IMR-90 (cell line): ENCODE data around the gene SAT1. TPM values are rescaled to one million over a fixed set of nuclear protein-coding genes. Genes with fewer than 3 reads are reported as not detected.

ENCODE experiments used
- ATAC-seq: fragments of 200-7000 bp; cut with Tn5 transposase; 2 replicates; pipeline ENCODE4 v1.9.1; 2020; ENCODE audit warnings: low read depth, mild to moderate bottlenecking, moderate library complexity
- BruUV-seq: library from RNA; stranded (reverse); fragments of 400-500 nt; replicated peaks from 2 replicates; lab custom pipeline; 2021; lab: Mats Ljungman, UMichigan
- CTCF ChIA-PET: fragments of 300-600 bp; formaldehyde crosslinking; extraction: SDS; loops from one replicate; lab custom pipeline; 2021; ENCODE audit warnings: antibody characterized with exemption; lab: Yijun Ruan, JAX
- POLR2A ChIA-PET: fragments of 300-600 bp; sonication (Branson Sonifier 250); formaldehyde crosslinking; loops from one replicate; lab custom pipeline; 2022; ENCODE audit warnings: antibody characterized with exemption; ENCODE audit not compliant: unreplicated experiment; lab: Charles Lee
- DNase-seq: peaks from one replicate; pipeline ENCODE4 v3.0.0; 2013
- H2AFZ ChIP-seq: replicated peaks from 2 replicates; pipeline ENCODE3; 2013; ENCODE audit warnings: low read length, mild to moderate bottlenecking; ENCODE audit not compliant: poor library complexity
- H2AK5ac ChIP-seq: 2 replicates; pipeline ENCODE4 v1.6.1; 2013; ENCODE audit warnings: low read depth, low read length, inconsistent platforms
- H2AK9ac ChIP-seq: replicated peaks from 2 replicates; pipeline ENCODE3; 2013; ENCODE audit warnings: mild to moderate bottlenecking, low read depth, low read length, moderate library complexity; ENCODE audit not compliant: poor library complexity
- H2BK120ac ChIP-seq: 2 replicates; pipeline ENCODE4 v1.6.1; 2013; ENCODE audit warnings: low read depth, low read length, inconsistent platforms
- H2BK15ac ChIP-seq: 3 replicates; pipeline ENCODE4 v1.6.1; 2013; ENCODE audit warnings: low read depth, low read length, inconsistent platforms
- H2BK20ac ChIP-seq: 2 replicates; pipeline ENCODE4 v1.6.1; 2013; ENCODE audit warnings: low read depth, mild to moderate bottlenecking, inconsistent platforms, low read length, moderate library complexity
- H2BK5ac ChIP-seq: 2 replicates; pipeline ENCODE4 v1.6.1; 2013; ENCODE audit warnings: mild to moderate bottlenecking, low read depth, low read length, inconsistent platforms; ENCODE audit not compliant: poor library complexity, severe bottlenecking
- H3K14ac ChIP-seq: replicated peaks from 2 replicates; pipeline ENCODE4 v1.6.1; 2013; ENCODE audit warnings: low read depth, low read length, inconsistent platforms
- H3K18ac ChIP-seq: 2 replicates; pipeline ENCODE4 v1.6.1; 2013; ENCODE audit warnings: low read depth, low read length, control low read depth
- H3K23ac ChIP-seq: 2 replicates; pipeline ENCODE4 v1.6.1; 2013; ENCODE audit warnings: low read depth, low read length, inconsistent platforms
- H3K27ac ChIP-seq: 2 replicates; pipeline ENCODE4 v1.5.1; 2013; ENCODE audit warnings: mild to moderate bottlenecking, control low read depth, low read length; ENCODE audit not compliant: insufficient read depth
- H3K27me3 ChIP-seq: 2 replicates; pipeline ENCODE4 v1.6.1; 2013; ENCODE audit warnings: low read length; ENCODE audit not compliant: control insufficient read depth, insufficient read depth
- H3K36me3 ChIP-seq: 2 replicates; pipeline ENCODE4 v1.6.1; 2013; ENCODE audit warnings: low read length, mixed read lengths; ENCODE audit not compliant: control insufficient read depth, insufficient read depth
- H3K4ac ChIP-seq: 2 replicates; pipeline ENCODE4 v1.6.1; 2013; ENCODE audit warnings: low read depth, low read length, inconsistent platforms
- H3K4me1 ChIP-seq: 2 replicates; pipeline ENCODE4 v1.6.1; 2013; ENCODE audit warnings: low read length, mixed read lengths; ENCODE audit not compliant: control insufficient read depth, insufficient read depth
- H3K4me2 ChIP-seq: 2 replicates; pipeline ENCODE4 v1.6.1; 2013; ENCODE audit warnings: low read depth, mild to moderate bottlenecking, control low read depth, low read length, moderate library complexity
- H3K4me3 ChIP-seq: 2 replicates; pipeline ENCODE4 v1.5.1; 2013; ENCODE audit warnings: low read depth, mild to moderate bottlenecking, control low read depth, low read length, moderate library complexity; ENCODE audit not compliant: insufficient read depth
- H3K56ac ChIP-seq: 2 replicates; pipeline ENCODE4 v1.6.1; 2013; ENCODE audit warnings: low read length, inconsistent platforms; ENCODE audit not compliant: insufficient read depth; ENCODE audit errors: extremely low read depth
- H3K79me1 ChIP-seq, 2 experiments: 2 replicates each; pipeline ENCODE4 v1.6.1; 2013; ENCODE audit warnings: low read length in 2 of 2, inconsistent platforms in 1 of 2, low read depth in 1 of 2
- H3K9ac ChIP-seq: 2 replicates; pipeline ENCODE4 v1.6.1; 2013; ENCODE audit warnings: low read depth, low read length, control low read depth
- H3K9me1 ChIP-seq: 2 replicates; pipeline ENCODE4 v1.6.1; 2013; ENCODE audit warnings: low read length, inconsistent platforms; ENCODE audit not compliant: insufficient read depth
- H3K9me3 ChIP-seq: 2 replicates; pipeline ENCODE4 v1.6.1; 2013; ENCODE audit warnings: low read length; ENCODE audit not compliant: control insufficient read depth, insufficient read depth
- H4K20me1 ChIP-seq: 2 replicates; pipeline ENCODE4 v1.6.1; 2013; ENCODE audit warnings: low read length, inconsistent platforms; ENCODE audit not compliant: insufficient read depth
- H4K5ac ChIP-seq: 2 replicates; pipeline ENCODE4 v1.6.1; 2013; ENCODE audit warnings: mild to moderate bottlenecking, low read depth, low read length, control low read depth
- H4K8ac ChIP-seq, 2 experiments: 2 replicates each; pipeline ENCODE4 v1.6.1; 2013; ENCODE audit warnings: low read depth in 2 of 2, low read length in 2 of 2, control low read depth in 1 of 2, inconsistent platforms in 1 of 2
- H4K91ac ChIP-seq: 2 replicates; pipeline ENCODE4 v1.6.1; 2013; ENCODE audit warnings: low read depth, low read length, inconsistent platforms; ENCODE audit not compliant: insufficient read depth
- CEBPB ChIP-seq: IDR thresholded peaks from 2 replicates; pipeline ENCODE4 v1.6.1; 2012; ENCODE audit warnings: low read depth, low read length, improper control_type of control experiment
- FOS ChIP-seq: fragments of 150-350 bp; IDR thresholded peaks from 2 replicates; pipeline ENCODE4 v1.6.1; 2016; ENCODE audit warnings: low read depth, low read length
- MAFK ChIP-seq: IDR thresholded peaks from 2 replicates; pipeline ENCODE4 v1.6.1; 2012; ENCODE audit warnings: low read depth, low read length, improper control_type of control experiment
- MAZ ChIP-seq: IDR thresholded peaks from 2 replicates; pipeline ENCODE4 v1.6.1; 2012; ENCODE audit warnings: low read depth, mild to moderate bottlenecking, low read length, improper control_type of control experiment, moderate library complexity, borderline replicate concordance
- NFE2L2 ChIP-seq: fragments of 150-350 bp; IDR thresholded peaks from 2 replicates; pipeline ENCODE4 v1.6.1; 2016; ENCODE audit warnings: low read depth, mild to moderate bottlenecking, low read length
- POLR2A ChIP-seq: IDR thresholded peaks from 2 replicates; pipeline ENCODE4 v1.6.1; 2012; ENCODE audit warnings: mild to moderate bottlenecking, low read depth, low read length
- RAD21 ChIP-seq: IDR thresholded peaks from 2 replicates; pipeline ENCODE4 v1.6.1; 2012; ENCODE audit warnings: low read length, improper control_type of control experiment
- RCOR1 ChIP-seq: IDR thresholded peaks from 2 replicates; pipeline ENCODE4 v1.6.1; 2012; ENCODE audit warnings: mild to moderate bottlenecking, low read length, improper control_type of control experiment; ENCODE audit not compliant: insufficient replicate concordance
- RFX5 ChIP-seq: IDR thresholded peaks from 2 replicates; pipeline ENCODE4 v1.8.0; 2012; ENCODE audit warnings: low read depth, mild to moderate bottlenecking, low read length, moderate library complexity
- WGBS, 2 experiments: methylation state at CpG; one replicate each; pipeline versions ENCODE4 v1.1.5 to v1.1.7; 2013; ENCODE audit warnings: missing lambda C conversion rate in 2 of 2; ENCODE audit not compliant: insufficient read length in 1 of 2; ENCODE audit errors: extremely low coverage in 2 of 2; 5-methylcytosine and 5-hydroxymethylcytosine counted together
- dilution Hi-C: fragments of 300-500 bp; cut with HindIII; formaldehyde crosslinking; loops from one replicate; pipeline ENCODE4 v1.14.3; 2018; ENCODE audit warnings: low sequenced_read_pairs; ENCODE audit not compliant: unreplicated experiment
- in situ Hi-C: fragments of 300-500 bp; cut with MboI; formaldehyde crosslinking; loops from 3 replicates; pipeline ENCODE4 v1.14.3; 2019; ENCODE audit warnings: low sequenced_read_pairs, inconsistent platforms, mixed read lengths
- intact Hi-C: fragments of 100-400 bp; cut with micrococcal nuclease; formaldehyde crosslinking; loops from 2 replicates; pipeline ENCODE4 v1.10.0; 2022
- polyA plus RNA-seq, 3 experiments: library from polyadenylated mRNA; depleted of rRNA; stranded (reverse); fragments of >200 nt; gene quantifications; 2 replicates each; pipeline ENCODE4 v1.2.3, GENCODE V29; 2012; ENCODE audit warnings: low replicate concordance in 1 of 3
- total RNA-seq: library from RNA; depleted of rRNA; stranded (reverse); fragments of >200 nt; gene quantifications from 2 replicates; pipeline ENCODE4 v1.2.3, GENCODE V29; 2012
- TF ChIP-seq, protein P1 (sequence below): conservative IDR thresholded peaks from 2 replicates; pipeline ENCODE4 v1.5.1; 2012; ENCODE audit warnings: mild to moderate bottlenecking, low read depth, low read length, improper control_type of control experiment
- TF ChIP-seq, protein P2 (sequence below): fragments of 150-350 bp; IDR thresholded peaks from 2 replicates; pipeline ENCODE4 v1.6.1; 2016; ENCODE audit warnings: low read depth, mild to moderate bottlenecking, low read length, moderate library complexity, borderline replicate concordance

SAT1 gene
- total and polyA plus RNA-seq, 2 of the 4 experiments (the other 2 are of a cell fraction): 55.9 to 92.8 TPM

DNA sequence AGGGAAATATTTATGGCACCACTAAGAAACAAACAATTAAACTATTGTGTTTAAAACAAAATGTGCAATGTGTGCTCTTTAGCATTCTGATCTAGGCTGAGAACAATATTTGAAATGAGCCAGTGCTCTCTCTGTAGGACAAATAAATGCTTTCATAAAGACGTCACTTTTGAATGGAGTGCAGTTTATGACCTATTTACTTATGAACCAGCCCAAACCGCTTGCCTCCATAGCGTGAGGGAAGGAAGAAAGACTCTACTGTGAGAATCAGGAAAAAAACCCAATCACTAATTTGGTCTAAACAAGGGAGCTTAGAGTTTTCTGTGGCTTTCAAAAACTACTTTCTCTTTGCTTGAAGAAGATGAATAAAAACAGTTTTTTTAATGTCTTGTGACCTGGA is 39.4 kb downstream of the SAT1 start (continued):
- no peak for TF ChIP-seq FOS

DNA sequence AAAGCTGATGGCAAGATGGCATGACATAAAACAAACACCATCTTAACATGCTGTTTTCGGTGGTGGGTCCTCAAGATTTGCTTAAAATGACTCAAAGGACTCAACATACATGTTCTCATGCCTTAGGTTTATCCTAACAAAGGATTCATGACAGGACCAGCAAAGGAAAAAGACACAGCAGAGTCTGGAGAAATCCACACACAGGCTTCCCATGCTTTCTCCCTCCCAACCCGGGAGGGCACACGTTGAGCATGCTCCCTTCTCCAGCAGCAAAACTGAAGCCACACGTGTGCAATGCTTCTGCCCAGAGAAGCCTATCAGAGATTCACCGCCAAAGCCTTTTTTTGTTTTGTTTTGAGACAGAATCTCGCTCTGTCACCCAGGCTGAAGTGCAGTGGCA is 39.9 kb downstream of the SAT1 start:
- Histone ChIP-seq H3K23ac (no peak overlapping the region), H2AK9ac (no peak overlapping the region), H3K18ac (no peak overlapping the region; the same call in 1 of the 2 replicates), H2BK15ac (no peak overlapping the region), H3K4me3 (no peak overlapping the region), H2BK20ac (no peak overlapping the region; the same call in 1 of the 2 replicates), H3K56ac (no peak overlapping the region), H2AK5ac (no peak overlapping the region), H3K9me1 (no peaks in the 10 kb centered on the region), H4K5ac (peak overlapping the region; percentile 8; the same call in 1 of the 2 replicates), H3K36me3 (no peaks in the 10 kb centered on the region), H3K27me3 (no peaks in the 10 kb centered on the region), H4K8ac (no peak overlapping the region), H3K14ac (no peak overlapping the region), H4K91ac (no peak overlapping the region), H3K27ac (no peak overlapping the region), H2AFZ (no peak overlapping the region), H3K9ac (no peak overlapping the region), H4K20me1 (no peaks in the 10 kb centered on the region), H3K4ac (no peak overlapping the region), H3K9me3 (no peaks in the 10 kb centered on the region), H3K4me2 (no peak overlapping the region), H3K4me1 (no peaks in the 10 kb centered on the region), H3K79me1 (no peaks in the 10 kb centered on the region), H2BK5ac (no peak overlapping the region), H2BK120ac (peak overlapping the region; percentile 16; the same call in 1 of the 2 replicates)
- dilution Hi-C loops: no loop called here
- POLR2A ChIA-PET: no interaction called here
- no peak for DNase-seq
- ATAC-seq: no peak
- no peak for TF ChIP-seq RCOR1
- no peak for TF ChIP-seq MAFK
- TF ChIP-seq, protein P1, sequence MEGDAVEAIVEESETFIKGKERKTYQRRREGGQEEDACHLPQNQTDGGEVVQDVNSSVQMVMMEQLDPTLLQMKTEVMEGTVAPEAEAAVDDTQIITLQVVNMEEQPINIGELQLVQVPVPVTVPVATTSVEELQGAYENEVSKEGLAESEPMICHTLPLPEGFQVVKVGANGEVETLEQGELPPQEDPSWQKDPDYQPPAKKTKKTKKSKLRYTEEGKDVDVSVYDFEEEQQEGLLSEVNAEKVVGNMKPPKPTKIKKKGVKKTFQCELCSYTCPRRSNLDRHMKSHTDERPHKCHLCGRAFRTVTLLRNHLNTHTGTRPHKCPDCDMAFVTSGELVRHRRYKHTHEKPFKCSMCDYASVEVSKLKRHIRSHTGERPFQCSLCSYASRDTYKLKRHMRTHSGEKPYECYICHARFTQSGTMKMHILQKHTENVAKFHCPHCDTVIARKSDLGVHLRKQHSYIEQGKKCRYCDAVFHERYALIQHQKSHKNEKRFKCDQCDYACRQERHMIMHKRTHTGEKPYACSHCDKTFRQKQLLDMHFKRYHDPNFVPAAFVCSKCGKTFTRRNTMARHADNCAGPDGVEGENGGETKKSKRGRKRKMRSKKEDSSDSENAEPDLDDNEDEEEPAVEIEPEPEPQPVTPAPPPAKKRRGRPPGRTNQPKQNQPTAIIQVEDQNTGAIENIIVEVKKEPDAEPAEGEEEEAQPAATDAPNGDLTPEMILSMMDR: no peak
- no peak for TF ChIP-seq RAD21
- TF ChIP-seq, protein P2, sequence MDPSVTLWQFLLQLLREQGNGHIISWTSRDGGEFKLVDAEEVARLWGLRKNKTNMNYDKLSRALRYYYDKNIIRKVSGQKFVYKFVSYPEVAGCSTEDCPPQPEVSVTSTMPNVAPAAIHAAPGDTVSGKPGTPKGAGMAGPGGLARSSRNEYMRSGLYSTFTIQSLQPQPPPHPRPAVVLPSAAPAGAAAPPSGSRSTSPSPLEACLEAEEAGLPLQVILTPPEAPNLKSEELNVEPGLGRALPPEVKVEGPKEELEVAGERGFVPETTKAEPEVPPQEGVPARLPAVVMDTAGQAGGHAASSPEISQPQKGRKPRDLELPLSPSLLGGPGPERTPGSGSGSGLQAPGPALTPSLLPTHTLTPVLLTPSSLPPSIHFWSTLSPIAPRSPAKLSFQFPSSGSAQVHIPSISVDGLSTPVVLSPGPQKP: no peak
- TF ChIP-seq FOS: no peak
- no peak for TF ChIP-seq POLR2A
- TF ChIP-seq CEBPB: no peak
- TF ChIP-seq MAZ: no peak
- TF ChIP-seq NFE2L2: no peak
- TF ChIP-seq RFX5: no peak
- no TSS peak for BruUV-seq
- CTCF ChIA-PET: no interaction called here
- 63% methylated on average over 3 of the region's 6 CpGs; no CpG with 5 or more reads in 1 of the 2 experiments for WGBS, 2 experiments
- in situ Hi-C loops: no loop called here
- intact Hi-C loops: no loop called here
